PC-3 (cell line): ENCODE results near the gene KDM3B. TPM values are rescaled to one million over a fixed set of nuclear protein-coding genes. Genes with fewer than 3 reads are reported as not detected.
A peak's percentile ranks its signal among the peaks of the same experiment; 100 is the strongest.

Experiments
- ATAC-seq: fragments of 200-7000 bp; cut with Tn5 transposase; 2 replicates; pipeline ENCODE4 v1.9.1; 2020; ENCODE audit warnings: mild to moderate bottlenecking, moderate library complexity
- BruUV-seq: library from RNA; stranded (reverse); fragments of 400-500 nt; replicated peaks from 2 replicates; lab custom pipeline; 2021; lab: Mats Ljungman, UMichigan
- CTCF ChIA-PET: fragments of 300-600 bp; sonication (Branson Sonifier 250); formaldehyde crosslinking; loops from one replicate; lab custom pipeline; 2022; ENCODE audit warnings: antibody characterized with exemption; lab: Charles Lee
- POLR2A ChIA-PET: fragments of 300-600 bp; sonication (Branson Sonifier 250); formaldehyde crosslinking; loops from one replicate; lab custom pipeline; 2022; ENCODE audit warnings: antibody characterized with exemption; ENCODE audit not compliant: unreplicated experiment; lab: Charles Lee
- DNase-seq: peaks from one replicate; pipeline ENCODE4 v3.0.0-alpha.2; 2015
- H2AFZ ChIP-seq: fragments of 300-600 bp; sonication (generic); 2 replicates; pipeline ENCODE4 v1.6.0; 2016; ENCODE audit warnings: antibody characterized with exemption, low read length
- H3F3A ChIP-seq: fragments of 300-600 bp; sonication (generic); one replicate; pipeline ENCODE4 v1.6.0; 2017; ENCODE audit warnings: antibody characterized with exemption, low read length, control low read depth, mild to moderate bottlenecking; ENCODE audit not compliant: unreplicated experiment
- H3K27ac ChIP-seq: fragments of 300-600 bp; sonication (generic); 2 replicates; pipeline ENCODE4 v1.5.1; 2016; ENCODE audit warnings: mild to moderate bottlenecking, low read length
- H3K27me3 ChIP-seq: fragments of 300-600 bp; sonication (generic); 2 replicates; pipeline ENCODE4 v1.6.1; 2016; ENCODE audit warnings: low read length, mixed read lengths
- H3K36me3 ChIP-seq: fragments of 300-600 bp; sonication (generic); 2 replicates; pipeline ENCODE4 v1.6.1; 2016; ENCODE audit warnings: low read depth, mixed run types, low read length, mixed read lengths
- H3K4me1 ChIP-seq: fragments of 300-600 bp; sonication (generic); 2 replicates; pipeline ENCODE4 v1.5.1; 2016; ENCODE audit warnings: low read length; ENCODE audit not compliant: insufficient read depth
- H3K4me2 ChIP-seq: fragments of 300-600 bp; sonication (generic); 2 replicates; pipeline ENCODE4 v1.6.0; 2016; ENCODE audit warnings: low read length
- H3K4me3 ChIP-seq: fragments of 300-600 bp; sonication (generic); 2 replicates; pipeline ENCODE4 v1.5.1; 2016; ENCODE audit warnings: mild to moderate bottlenecking, low read length, mixed read lengths
- H3K79me2 ChIP-seq: fragments of 300-600 bp; sonication (generic); 2 replicates; pipeline ENCODE4 v1.6.1; 2017; ENCODE audit warnings: low read length, mixed read lengths
- H3K9ac ChIP-seq: fragments of 300-600 bp; sonication (generic); 2 replicates; pipeline ENCODE4 v1.6.0; 2016; ENCODE audit warnings: mild to moderate bottlenecking, low read length
- H3K9me2 ChIP-seq: fragments of 300-600 bp; sonication (generic); replicated peaks from 2 replicates; pipeline ENCODE4 v1.6.1; 2016; ENCODE audit warnings: mixed run types, low read length, mixed read lengths
- H3K9me3 ChIP-seq: fragments of 300-600 bp; sonication (generic); 2 replicates; pipeline ENCODE4 v1.6.1; 2016; ENCODE audit warnings: low read length, mixed read lengths
- H4K20me1 ChIP-seq: fragments of 300-600 bp; sonication (generic); 2 replicates; pipeline ENCODE4 v1.6.1; 2016; ENCODE audit warnings: low read length, mixed read lengths
- CTCF ChIP-seq: fragments of 300-600 bp; sonication (generic); conservative IDR thresholded peaks from 2 replicates; pipeline ENCODE4 v1.5.1; 2017; ENCODE audit warnings: antibody characterized with exemption, low read depth, mild to moderate bottlenecking, low read length
- EZH2 ChIP-seq: fragments of 300-600 bp; sonication (generic); IDR thresholded peaks from one replicate; pipeline ENCODE4 v1.6.1; 2017; ENCODE audit warnings: antibody characterized with exemption, mild to moderate bottlenecking, low read length; ENCODE audit not compliant: unreplicated experiment
- EZH2phosphoT487 ChIP-seq: fragments of 300-600 bp; sonication (generic); IDR thresholded peaks from 2 replicates; pipeline ENCODE4 v1.6.1; 2018; ENCODE audit warnings: mild to moderate bottlenecking, antibody characterized with exemption, low read length, borderline replicate concordance
- intact Hi-C: fragments of 100-400 bp; cut with micrococcal nuclease; formaldehyde crosslinking; loops from 2 replicates; pipeline ENCODE4 v1.9.0; 2023
- total RNA-seq: library from RNA; depleted of rRNA; stranded (reverse); fragments of >200 nt; gene quantifications from 2 replicates; pipeline ENCODE4 v1.2.3, GENCODE V29; 2014

The KDM3B gene
- total RNA-seq, 1 experiment from 2014 or later, result 21.7 TPM

- Histone ChIP-seq H3K27me3 (no peaks in the 10 kb centered on the region), H3K9me2 (no peaks in the 10 kb centered on the region), H3K4me1 (peaks cover 9% of the 10 kb centered on the region), H3K4me3 (no peak overlapping the region), H3K9ac (no peak overlapping the region), H3K36me3 (peaks cover 16% of the 10 kb centered on the region), H4K20me1 (peaks cover 9% of the 10 kb centered on the region; the same call in 1 of the 2 replicates), H2AFZ (no peak overlapping the region), H3K79me2 (peaks cover 32% of the 10 kb centered on the region), H3F3A (no peaks in the 10 kb centered on the region), H3K27ac (no peak overlapping the region), H3K9me3 (no peaks in the 10 kb centered on the region; the same call in 1 of the 2 replicates), H3K4me2 (no peak overlapping the region)
- 0 out of 2 replicates have a peak, but pooled peaks have one; percentile 17 for ATAC-seq
- POLR2A ChIA-PET, result no interaction called here
- peak; percentile 34 for DNase-seq
- TF ChIP-seq EZH2phosphoT487 (no peak), CTCF (no peak), EZH2 (no peak)
- no TSS peak for BruUV-seq
- intact Hi-C loops, result no loop called here
- CTCF ChIA-PET, result interaction anchor here (0.6 kb wide), 1 partner anchor 59 kb away, joined by 3 read pairs; no protein-coding TSS in a partner anchor
These were observed 1.4 kb upstream of the KDM3B start for GRCh38 chr5:138351056-138351455.

GRCh38 chr5:138351517-138351916 lies 968 bp upstream of the KDM3B start:
- Histone ChIP-seq H3K4me2 (no peak overlapping the region), H3K4me1 (peaks cover 9% of the 10 kb centered on the region), H2AFZ (no peak overlapping the region), H3K36me3 (peaks cover 15% of the 10 kb centered on the region), H3K9me3 (no peaks in the 10 kb centered on the region; the same call in 1 of the 2 replicates), H3K4me3 (no peak overlapping the region), H3K27me3 (no peaks in the 10 kb centered on the region), H3K9ac (no peak overlapping the region), H3K9me2 (no peaks in the 10 kb centered on the region), H4K20me1 (peaks cover 9% of the 10 kb centered on the region; the same call in 1 of the 2 replicates), H3F3A (no peaks in the 10 kb centered on the region), H3K79me2 (peaks cover 36% of the 10 kb centered on the region), H3K27ac (no peak overlapping the region)
- no TSS peak for BruUV-seq
- TF ChIP-seq CTCF (no peak), EZH2 (no peak), EZH2phosphoT487 (no peak)
- intact Hi-C loops, result no loop called here
- no peak for DNase-seq
- ChIA-PET POLR2A (no interaction called here), CTCF (interaction anchor here (1.3 to 2.2 kb wide), 3 partner anchors 12 to 20 kb away, joined by 4 to 10 read pairs (median 8); partner anchors contain the start of genes CDC25C and FAM53C)
- ATAC-seq, result no peak
